Anterior cingulate cortex (tissue), 58 donors: ENCODE results near the gene CUL3.
"Not testable (repeated sequence)": the region's sequence is repeated elsewhere in the genome, so short reads cannot be mapped to it uniquely, and the experiment has no call there.

Source experiments
- DNase-seq, 58 donors: peaks; one replicate each; lab custom pipeline; 2025; lab: John Stamatoyannopoulos, UW

The CUL3 gene

GRCh38 chr2:224585211-224586088, at the start of gene CUL3:
CUL3 (minus strand) TSS chr2:224585363; CDS start chr2:224585009, 354 bp downstream.
- DNase-seq = peak; percentile 83 to 100 (median 99)

DNA sequence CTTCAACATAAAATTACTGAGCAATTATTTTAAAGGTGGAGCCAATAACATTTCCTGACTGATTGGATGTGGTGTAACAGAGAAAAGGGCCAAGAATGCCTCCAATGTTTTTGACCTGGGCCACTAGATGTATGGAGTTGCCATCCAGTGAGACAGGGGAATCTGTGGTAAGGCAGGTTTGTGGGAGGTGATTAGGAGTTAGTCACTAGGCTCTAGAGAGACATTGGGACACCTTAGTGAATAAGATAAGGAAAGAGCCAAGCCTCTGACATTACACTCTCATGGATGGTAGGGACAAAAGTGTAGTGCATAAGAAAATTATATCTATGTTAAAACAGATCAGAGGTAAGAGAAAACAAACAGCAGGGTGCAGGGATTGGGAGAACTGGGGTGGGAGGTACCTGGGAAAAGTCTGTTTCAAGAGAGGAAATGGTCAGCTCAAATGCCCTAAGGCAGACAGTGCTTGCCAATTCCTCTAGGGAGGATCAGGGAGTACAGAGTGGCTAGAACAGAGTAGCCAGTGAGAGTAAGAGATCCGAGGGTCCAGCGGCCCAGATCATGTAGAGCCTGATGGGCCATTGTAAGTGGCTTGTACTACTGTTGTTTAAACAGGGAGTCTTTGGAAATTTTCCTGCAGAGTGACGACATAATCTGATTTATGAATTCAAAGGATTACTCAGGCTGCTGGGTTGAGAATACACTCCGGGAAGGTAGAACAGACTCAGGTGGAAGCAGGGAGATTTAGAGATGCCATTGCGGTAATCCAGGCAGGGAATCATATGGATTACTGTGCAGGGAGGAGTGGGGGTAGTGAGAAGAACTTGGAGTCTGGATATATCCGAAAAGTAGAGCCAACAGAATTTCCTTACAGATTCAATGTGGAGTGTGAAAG, 45.7 kb upstream of the CUL3 start:
- DNase-seq = no peak

GRCh38 chr2:224628416-224628815, 43.3 kb upstream of the CUL3 start:
- DNase-seq = no peak

GRCh38 chr2:224626735-224627134, 41.6 kb upstream of the CUL3 start:
- DNase-seq = no peak

DNA sequence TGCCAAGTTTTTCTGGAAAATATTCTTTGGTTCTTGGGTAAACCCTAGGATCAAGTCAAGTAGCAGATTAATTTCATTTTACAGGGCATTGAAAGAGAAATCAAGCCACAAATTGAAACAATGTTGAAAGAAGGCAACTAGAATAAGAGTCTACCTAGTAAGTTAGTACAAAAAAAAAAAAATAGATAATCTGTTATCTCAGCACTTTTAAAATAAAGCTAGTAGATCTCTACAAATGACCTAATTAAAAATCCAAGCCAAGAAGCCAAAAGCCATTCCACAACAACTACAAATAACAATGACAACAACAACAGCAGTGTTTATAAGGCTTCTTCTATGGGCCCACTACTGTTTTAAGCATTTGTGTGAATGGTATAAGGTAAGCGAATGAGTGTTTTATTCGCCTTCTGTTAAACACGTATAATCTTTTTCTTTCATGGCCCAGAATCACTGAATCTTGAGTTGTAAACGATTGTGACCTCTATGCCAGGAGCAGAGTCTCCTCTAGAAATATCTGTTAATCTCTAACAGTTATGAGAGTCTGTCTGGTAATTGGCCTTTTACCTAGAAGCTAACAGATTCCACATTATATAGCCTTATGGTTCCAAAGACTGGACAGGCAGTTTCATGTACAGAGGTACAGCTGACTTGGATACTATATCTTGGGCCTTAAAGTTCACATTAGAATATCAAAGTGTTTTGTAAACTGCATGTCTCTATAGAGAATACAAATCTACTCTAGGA, 28.6 kb upstream of the CUL3 start:
- no peak for DNase-seq

- no peak for DNase-seq
Measured at GRCh38 chr2:224612578-224612977, 27.4 kb upstream of the CUL3 start.

- DNase-seq = no peak
Measured at GRCh38 chr2:224611938-224612337, 26.8 kb upstream of the CUL3 start.

DNA sequence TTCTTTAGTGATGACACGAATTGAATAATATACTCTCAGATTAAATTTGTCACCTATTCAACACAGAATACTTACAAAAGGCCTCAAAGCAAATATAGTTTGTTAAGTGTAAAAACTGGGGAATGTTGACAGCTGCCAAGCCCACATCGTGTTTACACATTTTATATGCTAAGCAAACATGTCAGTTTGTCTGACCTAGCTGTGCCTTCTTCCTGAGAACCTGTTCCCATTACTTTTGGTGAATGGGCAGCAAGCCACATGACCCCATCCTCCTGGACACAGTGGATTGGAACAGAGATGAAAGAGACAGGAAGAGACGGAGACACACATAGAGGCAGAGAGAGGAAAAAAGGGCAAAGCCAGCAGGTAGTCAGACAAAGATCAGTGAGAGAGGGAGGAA, 22.9 kb upstream of the CUL3 start:
- DNase-seq = no peak

- not testable (repeated sequence) for DNase-seq
Measured at GRCh38 chr2:224603746-224604500, 18.8 kb upstream of the CUL3 start.

GRCh38 chr2:224602778-224603375, 17.7 kb upstream of the CUL3 start:
- DNase-seq = not testable (repeated sequence)

- DNase-seq = no peak
Measured at GRCh38 chr2:224601923-224602322, 16.8 kb upstream of the CUL3 start.

DNA sequence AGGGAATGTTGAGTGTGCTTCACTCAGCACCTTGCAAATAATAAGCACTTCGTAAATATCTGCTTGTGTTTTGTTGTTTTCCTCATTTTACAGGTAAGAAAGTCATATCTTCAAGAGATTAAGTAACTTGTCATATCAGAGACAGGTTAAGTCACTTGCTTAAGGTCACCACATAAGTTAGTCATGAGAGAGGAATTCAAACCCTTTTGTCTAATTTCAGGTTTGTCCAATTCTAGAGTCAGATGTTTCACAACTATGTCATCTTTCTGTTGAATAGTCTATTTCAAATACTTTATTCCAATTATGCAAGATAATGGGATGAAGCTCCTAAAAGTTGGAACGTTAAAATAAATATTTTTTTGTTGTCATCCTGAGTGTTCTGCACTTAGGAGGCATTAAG, 13.5 kb upstream of the CUL3 start:
- no peak for DNase-seq

GRCh38 chr2:224596289-224596688, 11.1 kb upstream of the CUL3 start:
- DNase-seq = no peak

DNA sequence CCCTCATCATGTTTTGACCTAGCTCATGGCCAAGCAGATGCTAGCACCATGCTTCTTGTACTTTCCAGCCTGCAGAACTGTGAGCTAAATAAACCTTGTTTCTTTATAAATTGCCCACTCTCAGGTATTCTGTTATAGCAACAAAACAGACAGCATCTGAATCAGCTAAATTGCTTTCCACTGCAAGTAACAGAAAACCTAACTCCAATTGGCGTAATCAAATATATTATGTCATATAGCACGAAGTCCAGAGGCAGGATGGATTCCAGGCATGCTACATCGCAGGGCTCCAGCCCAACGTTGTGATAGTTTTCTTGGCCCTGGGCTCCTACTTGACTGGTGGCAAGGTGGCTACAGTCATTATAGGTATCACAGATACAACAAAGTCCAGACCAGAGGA, 10.4 kb upstream of the CUL3 start:
- no peak for DNase-seq

DNA sequence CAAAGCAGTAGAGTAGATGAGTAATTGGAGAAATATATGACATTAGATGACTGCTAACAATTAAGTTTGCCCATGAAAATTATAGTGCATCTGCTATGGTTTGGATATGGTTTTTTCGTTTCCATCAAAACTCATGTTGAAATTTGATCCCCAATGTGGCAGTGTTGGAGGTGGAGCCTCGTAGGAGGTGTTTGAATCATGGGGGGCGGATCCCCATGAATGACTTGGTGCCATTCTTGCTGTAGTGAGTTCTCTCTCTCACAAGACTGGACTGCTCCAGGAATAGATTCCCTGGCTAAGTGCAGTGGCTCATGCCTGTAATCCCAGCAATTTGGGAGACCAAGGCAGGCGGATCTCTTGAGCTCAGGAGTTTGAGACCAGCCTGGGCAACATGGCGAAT, 9.7 kb upstream of the CUL3 start:
- DNase-seq = no peak

DNA sequence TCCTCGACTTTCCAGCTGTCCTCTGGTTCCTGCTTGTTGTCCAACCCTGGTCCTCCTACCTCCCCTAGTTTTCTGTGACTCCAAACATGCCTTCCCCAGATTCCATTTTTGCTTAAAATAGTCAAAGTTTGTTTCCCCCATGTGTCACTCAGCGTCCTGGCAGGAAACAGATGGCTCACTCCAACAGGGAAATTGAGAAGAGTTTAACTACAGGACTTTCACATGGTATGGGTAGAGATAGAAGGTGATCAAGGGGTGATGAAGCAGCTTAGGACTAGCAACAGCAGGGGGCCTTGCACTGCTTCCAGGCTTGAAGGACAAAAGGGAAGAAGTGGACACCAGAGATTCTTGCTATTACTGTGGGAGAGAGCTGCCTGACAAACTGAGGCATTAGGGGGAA, 6.1 kb upstream of the CUL3 start:
- no peak for DNase-seq

GRCh38 chr2:224586127-224586695, 1.0 kb upstream of the CUL3 start:
- DNase-seq = no peak

- peak in 30 of 58 donors; percentile 11 to 75 (median 40) for DNase-seq
Measured at GRCh38 chr2:224584785-224585210, 365 bp downstream of the CUL3 start.
